GM19351 (cell line): Measurements from ENCODE around the gene TOR3A.
"Not testable (repeated sequence)": the region's sequence is repeated elsewhere in the genome, so short reads cannot be mapped to it uniquely, and the experiment has no call there.

Experiments used
- ATAC-seq: cut with Tn5 transposase; IDR thresholded peaks from one replicate; pipeline ENCODE4 v1.9.1; 2021; ENCODE audit warnings: mild to moderate bottlenecking, moderate library complexity; ENCODE audit not compliant: unreplicated experiment

TOR3A gene, protein sequence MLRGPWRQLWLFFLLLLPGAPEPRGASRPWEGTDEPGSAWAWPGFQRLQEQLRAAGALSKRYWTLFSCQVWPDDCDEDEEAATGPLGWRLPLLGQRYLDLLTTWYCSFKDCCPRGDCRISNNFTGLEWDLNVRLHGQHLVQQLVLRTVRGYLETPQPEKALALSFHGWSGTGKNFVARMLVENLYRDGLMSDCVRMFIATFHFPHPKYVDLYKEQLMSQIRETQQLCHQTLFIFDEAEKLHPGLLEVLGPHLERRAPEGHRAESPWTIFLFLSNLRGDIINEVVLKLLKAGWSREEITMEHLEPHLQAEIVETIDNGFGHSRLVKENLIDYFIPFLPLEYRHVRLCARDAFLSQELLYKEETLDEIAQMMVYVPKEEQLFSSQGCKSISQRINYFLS

DNA sequence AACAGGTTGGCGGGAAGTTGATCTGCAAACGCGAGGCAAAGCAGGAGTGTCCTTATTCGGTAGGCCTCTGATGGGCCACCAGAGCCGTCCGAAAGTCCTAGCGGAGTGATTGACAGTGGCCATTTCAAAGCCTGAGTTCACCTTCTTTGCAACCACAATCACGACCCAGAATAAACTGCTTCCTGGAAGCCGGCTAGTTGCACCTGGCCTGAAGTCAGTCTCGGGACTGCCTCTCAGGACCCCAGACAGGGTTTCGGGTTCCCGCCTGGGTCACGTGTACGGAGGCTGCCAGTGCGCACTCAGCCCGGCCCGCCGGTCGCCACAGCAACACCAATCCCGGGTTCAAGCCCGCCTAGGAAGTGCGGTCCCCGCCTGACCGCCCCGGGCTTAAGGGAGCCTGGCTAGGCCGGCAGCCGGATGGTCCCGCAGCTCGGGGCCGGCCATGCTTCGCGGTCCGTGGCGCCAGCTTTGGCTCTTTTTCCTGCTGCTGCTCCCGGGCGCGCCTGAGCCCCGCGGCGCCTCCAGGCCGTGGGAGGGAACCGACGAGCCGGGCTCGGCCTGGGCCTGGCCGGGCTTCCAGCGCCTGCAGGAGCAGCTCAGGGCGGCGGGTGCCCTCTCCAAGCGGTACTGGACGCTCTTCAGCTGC lies at the start of gene TOR3A:
Gene TOR3A, plus strand, starts transcription at position 384 of the 646 bp plus-strand sequence. Its CDS starts 59 bp downstream, at position 443.
- peak; percentile 81 for ATAC-seq

DNA sequence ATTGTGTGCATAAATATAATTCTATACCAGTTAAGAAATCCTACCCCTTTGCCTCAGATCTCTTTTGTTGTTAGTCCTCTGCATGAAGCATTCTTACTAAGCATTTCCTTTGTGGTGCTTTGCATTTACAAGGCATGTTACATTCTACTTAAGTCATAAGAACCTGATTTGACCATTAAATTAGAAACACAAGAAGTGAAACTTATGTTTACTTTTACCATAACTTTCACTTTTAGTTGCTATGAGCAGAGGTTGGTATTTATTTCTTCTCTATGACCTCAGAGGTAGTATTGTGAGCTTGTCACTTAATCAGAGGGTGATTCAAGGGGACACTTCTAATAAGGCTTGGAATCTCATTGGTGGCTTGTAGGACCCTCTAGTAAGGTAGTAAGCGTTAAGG lies 47.1 kb upstream of the TOR3A start:
- peak; percentile 78 for ATAC-seq

- peak; percentile 58 for ATAC-seq
These were observed 44.9 kb upstream of the TOR3A start for GRCh38 chr1:179036844-179037465.

GRCh38 chr1:179038528-179039281 lies 43.2 kb upstream of the TOR3A start:
- no peak for ATAC-seq

DNA sequence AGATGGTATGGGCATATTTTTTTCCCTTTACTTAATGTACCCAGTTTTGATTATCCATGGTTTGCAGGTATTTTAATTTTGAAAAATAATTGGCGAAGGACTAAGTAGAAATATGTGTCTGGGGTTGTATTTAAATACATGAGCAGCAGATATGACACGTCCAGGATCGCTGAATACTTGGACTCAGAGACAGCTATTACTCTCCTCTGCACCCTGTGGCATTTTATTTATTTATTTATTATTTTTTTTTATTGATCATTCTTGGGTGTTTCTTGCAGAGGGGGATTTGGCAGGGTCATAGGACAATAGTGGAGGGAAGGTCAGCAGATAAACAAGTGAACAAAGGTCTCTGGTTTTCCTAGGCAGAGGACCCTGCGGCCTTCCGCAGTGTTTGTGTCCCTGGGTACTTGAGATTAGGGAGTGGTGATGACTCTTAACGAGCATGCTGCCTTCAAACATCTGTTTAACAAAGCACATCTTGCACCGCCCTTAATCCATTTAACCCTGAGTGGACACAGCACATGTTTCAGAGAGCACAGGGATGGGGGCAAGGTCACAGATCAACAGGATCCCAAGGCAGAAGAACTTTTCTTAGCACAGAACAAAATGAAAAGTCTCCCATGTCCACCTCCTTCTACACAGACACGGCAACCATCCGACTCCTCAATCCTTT lies 42.2 kb upstream of the TOR3A start:
- ATAC-seq: not testable (repeated sequence)

DNA sequence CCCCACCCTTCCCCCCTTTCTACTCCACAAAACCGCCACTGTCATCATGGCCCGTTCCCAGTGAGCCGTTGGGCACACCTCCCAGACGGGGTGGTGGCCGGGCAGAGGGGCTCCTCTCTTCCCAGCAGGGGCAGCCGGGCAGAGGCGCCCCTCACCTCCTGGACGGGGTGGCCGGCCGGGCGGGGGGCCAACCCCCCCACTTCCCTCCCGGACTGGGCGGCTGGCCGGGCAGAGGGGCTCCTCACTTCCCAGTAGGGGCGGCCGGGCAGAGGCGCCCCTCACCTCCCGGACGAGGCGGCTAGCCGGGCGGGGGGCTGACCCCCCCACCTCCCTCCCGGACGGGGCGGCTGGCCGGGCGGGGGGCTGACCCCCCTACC lies 41.7 kb upstream of the TOR3A start:
- ATAC-seq: not testable (repeated sequence)

DNA sequence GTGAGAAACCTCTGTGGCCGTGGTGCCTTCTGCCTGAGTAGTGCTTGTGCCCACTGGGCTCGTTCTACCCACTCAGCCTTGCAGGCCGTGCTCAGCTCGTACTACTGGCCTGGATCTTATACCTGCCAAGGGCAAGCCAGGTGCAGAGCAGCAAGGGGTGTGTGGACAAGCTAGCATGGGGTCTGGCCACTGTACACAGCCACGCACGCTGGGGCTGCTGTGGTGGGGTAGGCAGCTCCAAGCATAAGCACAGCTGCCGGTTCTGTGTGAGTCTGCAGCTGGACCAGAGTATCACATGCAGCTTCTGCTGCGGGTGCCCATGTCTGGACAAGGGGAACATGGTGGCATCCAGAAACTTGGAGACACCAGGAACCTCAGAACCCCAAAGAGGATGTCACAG lies 39.8 kb upstream of the TOR3A start:
- ATAC-seq: no peak

DNA sequence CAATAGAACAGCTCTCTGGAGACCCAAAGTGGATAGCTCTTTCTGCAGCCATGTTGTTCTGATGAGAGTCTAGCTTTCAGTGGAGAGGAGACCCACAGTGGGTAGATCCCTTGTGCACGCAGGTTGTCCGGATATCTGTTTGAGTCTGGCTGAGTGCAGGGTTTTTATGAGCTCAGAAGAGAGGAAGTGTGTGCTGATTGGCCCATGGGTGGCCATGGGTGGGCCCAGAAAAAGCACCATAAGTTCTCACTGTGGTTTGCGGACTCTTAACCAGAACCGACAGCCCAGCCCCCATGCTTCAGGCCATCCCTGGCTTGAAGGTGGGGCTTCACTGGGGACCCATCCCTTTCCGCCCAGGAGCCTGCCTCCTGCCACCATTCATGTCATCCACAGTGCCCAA lies 39.2 kb upstream of the TOR3A start:
- ATAC-seq: no peak

DNA sequence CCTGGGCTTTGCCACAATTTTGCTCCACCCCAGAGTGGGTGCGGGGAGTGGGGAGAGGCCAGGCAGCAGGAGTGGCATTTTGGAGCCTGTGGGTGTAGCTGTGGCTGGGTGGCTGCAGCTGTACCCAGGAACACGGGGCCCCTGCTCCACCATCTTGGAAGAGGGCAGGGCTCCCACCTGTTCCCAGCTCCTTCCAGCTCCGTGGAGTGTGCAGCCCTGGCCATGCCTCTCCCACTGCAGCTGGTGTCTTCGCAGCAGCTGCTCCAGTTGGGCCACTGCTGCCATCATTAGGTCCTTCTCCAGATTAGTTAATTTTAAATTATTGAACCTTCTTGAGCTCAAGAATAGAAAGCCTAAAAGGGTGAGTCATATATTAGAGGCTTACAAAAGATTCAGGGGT lies 38.6 kb upstream of the TOR3A start:
- no peak for ATAC-seq

DNA sequence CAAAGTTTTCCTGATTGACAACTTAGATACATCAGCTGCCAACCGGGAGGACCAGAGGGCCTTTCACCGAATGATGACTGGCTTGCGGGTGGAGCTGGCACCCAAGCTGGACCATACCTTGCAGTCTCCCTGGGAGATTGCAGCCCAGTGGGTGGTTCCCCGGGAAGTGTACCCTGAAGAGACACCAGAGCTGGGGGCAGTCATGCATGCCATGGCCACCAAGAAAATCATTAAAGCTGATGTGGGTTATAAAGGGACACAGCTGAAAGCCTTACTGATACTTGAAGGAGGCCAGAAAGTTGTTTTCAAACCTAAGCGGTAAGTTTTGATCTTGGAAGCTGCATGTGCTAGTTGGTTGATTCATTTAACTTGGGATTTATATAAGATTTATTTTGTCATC lies 38.0 kb upstream of the TOR3A start:
- no peak for ATAC-seq

GRCh38 chr1:179046808-179047635 lies 34.8 kb upstream of the TOR3A start:
- ATAC-seq: no peak

DNA sequence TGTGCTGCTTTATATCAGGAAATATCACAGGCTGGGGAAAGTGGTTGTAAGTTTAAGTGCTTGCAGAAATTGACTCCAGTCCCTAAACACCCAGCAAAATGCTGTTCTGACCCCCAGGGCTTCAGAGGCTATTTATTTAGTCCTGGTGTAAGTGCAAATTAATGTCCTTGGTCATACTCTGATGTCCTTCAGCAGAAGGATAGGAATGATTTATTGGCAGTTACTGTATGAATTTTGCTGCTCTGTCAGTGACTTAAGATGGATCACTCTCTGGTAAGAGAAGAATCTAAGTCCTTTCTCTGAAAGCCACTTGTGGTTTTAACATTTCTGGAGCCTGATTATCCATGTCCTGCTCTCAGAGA lies 34.3 kb upstream of the TOR3A start:
- no peak for ATAC-seq

- ATAC-seq: no peak
These were observed 33.3 kb upstream of the TOR3A start for GRCh38 chr1:179048339-179049124.

GRCh38 chr1:179052776-179053175 lies 29.1 kb upstream of the TOR3A start:
- no peak for ATAC-seq

- ATAC-seq: no peak
These were observed 28.4 kb upstream of the TOR3A start for GRCh38 chr1:179053486-179053885.

GRCh38 chr1:179055937-179056336 lies 25.9 kb upstream of the TOR3A start:
- ATAC-seq: no peak

DNA sequence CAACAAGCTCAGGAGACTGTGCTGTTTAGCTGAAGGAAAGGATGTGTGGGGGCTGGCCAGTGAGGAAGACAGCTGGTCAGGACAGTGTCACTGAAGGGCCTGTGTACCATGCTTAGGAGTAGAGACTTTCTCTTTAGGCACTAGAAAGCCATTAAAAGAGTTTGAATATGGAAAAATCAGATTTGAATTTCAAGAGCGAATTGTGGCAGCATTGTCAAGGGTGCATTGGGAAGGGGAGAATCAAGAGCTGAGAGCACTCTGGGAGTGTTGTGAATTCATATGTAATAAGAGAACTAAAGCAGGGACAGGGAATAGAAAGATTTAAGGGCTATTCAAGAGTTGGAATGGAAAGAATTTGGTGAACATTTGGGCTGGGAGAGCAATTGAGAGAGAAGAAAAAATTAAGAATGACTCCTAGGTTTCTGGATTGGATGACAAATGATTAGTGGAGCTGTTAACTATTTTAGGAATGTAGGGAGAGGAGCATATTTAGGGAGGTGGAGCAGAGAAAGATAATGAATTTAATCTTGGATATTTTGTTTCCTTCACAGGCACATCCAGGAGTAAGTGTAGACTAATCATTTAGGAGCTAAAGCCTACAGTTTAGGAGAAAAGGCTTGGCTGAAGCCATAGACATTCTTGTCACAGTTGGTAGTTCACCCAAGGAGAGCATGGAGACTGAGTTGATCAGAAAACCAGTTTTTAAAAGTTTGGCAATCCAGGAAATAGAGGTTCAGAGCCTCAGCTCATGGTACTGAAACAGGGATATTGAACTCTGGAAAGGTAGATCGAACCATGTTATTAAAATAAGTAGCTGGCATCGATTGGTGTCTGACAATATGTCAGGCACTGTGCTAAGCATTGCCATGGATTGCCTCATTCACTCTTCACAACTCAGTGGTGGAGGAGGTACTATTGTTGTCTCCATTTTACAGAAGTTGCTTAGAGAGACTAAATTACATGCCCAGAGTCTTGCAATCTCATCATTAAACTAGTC lies 23.1 kb upstream of the TOR3A start:
- no peak for ATAC-seq
